ENCODE results near the gene ARHGEF12. TPM values are rescaled to one million over a fixed set of nuclear protein-coding genes. Genes with fewer than 3 reads are reported as not detected.

Gene ARHGEF12
- total and polyA plus RNA-seq, 8 donors, result 13.8 to 74.7 (median 38.4) TPM

GRCh38 chr11:120338107-120338933 is 2.1 kb downstream of the ARHGEF12 start:
- TF ChIP-seq, protein P1, sequence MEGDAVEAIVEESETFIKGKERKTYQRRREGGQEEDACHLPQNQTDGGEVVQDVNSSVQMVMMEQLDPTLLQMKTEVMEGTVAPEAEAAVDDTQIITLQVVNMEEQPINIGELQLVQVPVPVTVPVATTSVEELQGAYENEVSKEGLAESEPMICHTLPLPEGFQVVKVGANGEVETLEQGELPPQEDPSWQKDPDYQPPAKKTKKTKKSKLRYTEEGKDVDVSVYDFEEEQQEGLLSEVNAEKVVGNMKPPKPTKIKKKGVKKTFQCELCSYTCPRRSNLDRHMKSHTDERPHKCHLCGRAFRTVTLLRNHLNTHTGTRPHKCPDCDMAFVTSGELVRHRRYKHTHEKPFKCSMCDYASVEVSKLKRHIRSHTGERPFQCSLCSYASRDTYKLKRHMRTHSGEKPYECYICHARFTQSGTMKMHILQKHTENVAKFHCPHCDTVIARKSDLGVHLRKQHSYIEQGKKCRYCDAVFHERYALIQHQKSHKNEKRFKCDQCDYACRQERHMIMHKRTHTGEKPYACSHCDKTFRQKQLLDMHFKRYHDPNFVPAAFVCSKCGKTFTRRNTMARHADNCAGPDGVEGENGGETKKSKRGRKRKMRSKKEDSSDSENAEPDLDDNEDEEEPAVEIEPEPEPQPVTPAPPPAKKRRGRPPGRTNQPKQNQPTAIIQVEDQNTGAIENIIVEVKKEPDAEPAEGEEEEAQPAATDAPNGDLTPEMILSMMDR (IDR thresholded peaks at IDR 0.05), result no peak
- H3K4me1 ChIP-seq, result peaks cover 26 to 33% (median 27%) of the 10 kb centered on the region in 3 donors
- no peaks in the 10 kb centered on the region for H3K36me3 ChIP-seq
- H3K27ac ChIP-seq, result peak overlapping the region; percentile 29 to 95 (median 93)
- H3K9me3 ChIP-seq, result no peaks in the 10 kb centered on the region
- H3K27me3 ChIP-seq, result no peaks in the 10 kb centered on the region
- H3K4me3 ChIP-seq, result peak overlapping the region; percentile 74 to 92 (median 86)
- ATAC-seq (no peak), DNase-seq (no peak), FAIRE-seq (no peak)
- 14% methylated on average over 7 of the region's 7 CpGs for WGBS, 2 donors
- intact Hi-C loops (cut with DNase I), result no loop called here

DNA sequence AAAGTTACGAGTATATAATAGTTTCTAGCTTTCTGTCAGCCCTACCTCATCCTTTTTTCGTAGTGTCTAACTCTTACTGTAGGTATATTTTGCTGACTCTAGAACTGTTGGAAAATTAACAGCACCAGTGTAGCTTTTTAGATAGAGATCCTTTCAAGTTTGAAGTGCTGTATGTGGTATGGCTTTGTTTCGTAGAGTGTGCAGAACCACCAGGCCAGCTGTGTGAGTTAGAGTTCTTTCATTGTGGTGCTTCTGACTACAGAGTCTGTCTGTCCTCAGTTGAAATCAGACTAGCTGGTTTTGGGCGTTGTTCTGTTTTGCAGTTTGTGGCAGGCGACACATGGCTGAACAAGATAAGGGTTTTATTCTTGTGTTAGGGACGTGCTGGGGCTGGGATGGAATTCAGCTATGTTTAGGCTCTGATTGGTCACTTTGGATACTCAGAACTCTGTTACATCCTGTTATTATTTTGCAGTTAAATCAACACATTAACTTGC is 3.2 kb downstream of the ARHGEF12 start:
- TF ChIP-seq, protein P1 (IDR thresholded peaks at IDR 0.05), result no peak
- intact Hi-C loops (cut with DNase I), result no loop called here
- H3K4me1 ChIP-seq, result peaks cover 26 to 37% (median 33%) of the 10 kb centered on the region in 3 donors
- no peaks in the 10 kb centered on the region for H3K27me3 ChIP-seq
- WGBS, 2 donors, result 8% methylated on average over 6 of the region's 6 CpGs
- DNase-seq (no peak), FAIRE-seq (no peak), ATAC-seq (no peak)
- H3K9me3 ChIP-seq, result no peaks in the 10 kb centered on the region
- H3K36me3 ChIP-seq, result no peaks in the 10 kb centered on the region
- H3K4me3 ChIP-seq, result peak overlapping the region in 2 of 4 donors; percentile 82 to 90
- H3K27ac ChIP-seq, result peak overlapping the region in 2 of 4 donors; percentile 93 to 95

GRCh38 chr11:120340529-120340928 is 4.3 kb downstream of the ARHGEF12 start:
- 5 to 7% methylated on average over 2 of the region's 2 CpGs for whole genome bisulfite sequencing, 2 donors
- no peaks in the 10 kb centered on the region for H3K27me3 ChIP-seq
- DNase-seq, result no peak
- no peaks in the 10 kb centered on the region for H3K9me3 ChIP-seq
- TF ChIP-seq, protein P1 (IDR thresholded peaks at IDR 0.05), result no peak
- no peak overlapping the region for H3K4me3 ChIP-seq
- H3K27ac ChIP-seq, result peak overlapping the region in 1 of 4 donors; percentile 43
- no peak for ATAC-seq
- peaks cover 26 to 43% (median 30%) of the 10 kb centered on the region in 3 donors for H3K4me1 ChIP-seq
- intact Hi-C loops (cut with DNase I), result loop anchor here in 2 of 3 donors (10.0 kb wide), 2 partner anchors 54 to 74 kb away; no protein-coding TSS in a partner anchor
- peak; percentile 59 for FAIRE-seq
- H3K36me3 ChIP-seq, result no peaks in the 10 kb centered on the region

DNA sequence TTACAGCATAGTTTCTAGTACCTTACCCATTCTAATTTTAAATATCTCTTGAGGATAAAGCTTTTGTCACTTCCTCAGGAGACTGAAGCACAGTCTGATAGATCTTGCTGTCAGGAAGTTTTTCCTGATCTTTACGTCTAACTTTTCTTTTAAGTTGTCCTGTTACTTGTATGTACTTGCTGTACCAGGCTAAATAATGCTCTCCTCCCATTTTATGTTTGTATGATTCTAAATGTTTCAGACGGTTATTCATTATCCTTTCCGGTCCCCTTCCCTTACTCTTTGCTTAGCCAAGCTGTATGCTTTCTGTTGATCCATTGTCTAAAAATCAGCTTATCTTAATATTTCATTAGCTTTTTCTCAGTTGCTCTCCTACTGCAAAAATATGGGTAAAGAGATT is 6.0 kb downstream of the ARHGEF12 start:
- Histone ChIP-seq H3K4me3 (no peak overlapping the region), H3K4me1 (peaks cover 30 to 50% (median 36%) of the 10 kb centered on the region in 3 donors), H3K27ac (no peak overlapping the region), H3K36me3 (no peaks in the 10 kb centered on the region), H3K27me3 (no peaks in the 10 kb centered on the region), H3K9me3 (no peaks in the 10 kb centered on the region)
- DNase-seq (no peak), ATAC-seq (no peak), FAIRE-seq (no peak)
- TF ChIP-seq, protein P1 (IDR thresholded peaks at IDR 0.05), result no peak
- intact Hi-C loops (cut with DNase I), result loop anchor here in 2 of 3 donors (10.0 kb wide), 2 partner anchors 53 to 73 kb away; no protein-coding TSS in a partner anchor
- 63 to 72% methylated on average over 3 of the region's 3 CpGs for WGBS, 2 donors

Data from pancreas (tissue), 10 donors.